K562 (cell line): ENCODE results near the gene MLST8. TPM values are rescaled to one million over a fixed set of nuclear protein-coding genes. Genes with fewer than 3 reads are reported as not detected.
A peak's percentile ranks its signal among the peaks of the same experiment; 100 is the strongest.

Source experiments
- BCL6 ChIP-seq: fragments of 250-450 bp; sonication (Bioruptor Pico); IDR thresholded peaks from 2 replicates; pipeline ENCODE4 v1.4.0; 2020
- CSDE1 ChIP-seq, 2 experiments: fragments of 450-650 bp; IDR thresholded peaks; 2 replicates each; pipeline ENCODE4 v1.6.1; 2016; ENCODE audit warnings: mild to moderate bottlenecking in 1 of 2
- CTBP1 ChIP-seq: fragments of 450-650 bp; IDR thresholded peaks from 2 replicates; pipeline ENCODE4 v1.6.1; 2016; ENCODE audit warnings: borderline replicate concordance
- HNRNPL ChIP-seq: fragments of 200-400 bp; formaldehyde crosslinking; IDR thresholded peaks from 2 replicates; pipeline ENCODE4 v1.6.1; 2017; ENCODE audit warnings: low read depth, mild to moderate bottlenecking, low read length
- KLF16 ChIP-seq: IDR thresholded peaks from 2 replicates; pipeline ENCODE4 v1.6.1; 2016; ENCODE audit warnings: antibody characterized with exemption
- LARP7 ChIP-seq: fragments of 450-650 bp; IDR thresholded peaks from 2 replicates; pipeline ENCODE4 v1.6.1; 2016
- NR2C1 ChIP-seq, 2 experiments: fragments of 450-650 bp; IDR thresholded peaks; 2 replicates each; pipeline ENCODE4 v1.6.1; 2017; ENCODE audit warnings: mild to moderate bottlenecking in 2 of 2, antibody characterized with exemption in 1 of 2, inconsistent platforms in 1 of 2, missing compliant biosample characterization in 1 of 2, missing genetic modification characterization in 1 of 2
- NRF1 ChIP-seq, 2 experiments: fragments of 450-650 bp; IDR thresholded peaks in 1 of 2; conservative IDR thresholded peaks in 1 of 2; 2 replicates each; pipeline ENCODE4 v1.6.1; 2014; ENCODE audit warnings: mild to moderate bottlenecking in 2 of 2
- PURB ChIP-seq: sonication (generic); formaldehyde crosslinking; IDR thresholded peaks from 2 replicates; pipeline ENCODE4 v1.9.0; 2021; ENCODE audit warnings: low read depth, mild to moderate bottlenecking, missing genetic modification reagents
- REST ChIP-seq, 2 experiments: fragments of 450-650 bp; formaldehyde crosslinking in 1 of 2; IDR thresholded peaks; 2 replicates each; pipeline versions ENCODE4 v1.4.0 to v1.6.1; 2014 to 2020; ENCODE audit warnings: mild to moderate bottlenecking in 2 of 2, borderline replicate concordance in 1 of 2, low read depth in 1 of 2
- SIX5 ChIP-seq, 2 experiments: IDR thresholded peaks; 2 replicates each; pipeline ENCODE4 v1.6.1; 2011; ENCODE audit warnings: low read length in 2 of 2, borderline replicate concordance in 1 of 2, low read depth in 1 of 2, mild to moderate bottlenecking in 1 of 2, moderate library complexity in 1 of 2; ENCODE audit not compliant: insufficient read depth in 1 of 2
- TAF15 ChIP-seq: fragments of 200-400 bp; formaldehyde crosslinking; IDR thresholded peaks from 2 replicates; pipeline ENCODE4 v1.6.1; 2017; ENCODE audit warnings: mild to moderate bottlenecking, low read depth, low read length, moderate library complexity
- ZBTB49 ChIP-seq: sonication (generic); formaldehyde crosslinking; IDR thresholded peaks from 2 replicates; pipeline ENCODE4 v1.8.0; 2022; ENCODE audit warnings: missing genetic modification reagents, mild to moderate bottlenecking, borderline replicate concordance
- ZFP91 ChIP-seq: sonication (generic); formaldehyde crosslinking; IDR thresholded peaks from 2 replicates; pipeline ENCODE4 v1.8.0; 2022; ENCODE audit warnings: mild to moderate bottlenecking, missing genetic modification reagents
- ZNF224 ChIP-seq: sonication (generic); formaldehyde crosslinking; IDR thresholded peaks from 2 replicates; pipeline ENCODE4 v1.8.0; 2022; ENCODE audit warnings: mild to moderate bottlenecking, missing genetic modification reagents
- ZNF551 ChIP-seq: fragments of 250-450 bp; sonication (Bioruptor Pico); IDR thresholded peaks from 2 replicates; pipeline ENCODE4 v1.5.0; 2021; ENCODE audit warnings: mild to moderate bottlenecking, moderate library complexity
- ZNF586 ChIP-seq: fragments of 450-650 bp; formaldehyde crosslinking; conservative IDR thresholded peaks from 2 replicates; pipeline ENCODE4 v1.4.0; 2020; ENCODE audit warnings: mild to moderate bottlenecking, moderate library complexity
- ZSCAN32 ChIP-seq: fragments of 450-650 bp; formaldehyde crosslinking; IDR thresholded peaks from 2 replicates; pipeline ENCODE4 v1.4.0; 2020; ENCODE audit warnings: mild to moderate bottlenecking, moderate library complexity
- polyA plus RNA-seq, 8 experiments: library from polyadenylated mRNA; depleted of rRNA in 4 of 8; stranded (reverse) in 5 of 8; unstranded in 3 of 8; fragments of >200 nt; fragmentation: Nextera tagmentation in 2 of 8; fragmentation: Illumina TruSeq in 1 of 8; extraction: Ambion mirVana in 2 of 8; extraction: Trizol in 1 of 8; gene quantifications; 2 replicates each; pipeline versions ENCODE4 v1.2.1 to v1.2.3, GENCODE V29; 2011 to 2014; ENCODE audit warnings: inconsistent platforms in 1 of 8, missing spikeins in 1 of 8
- total RNA-seq, 7 experiments: library from RNA; depleted of rRNA in 6 of 7; stranded (reverse); fragments of >200 nt in 6 of 7; fragmentation: Illumina TruSeq in 2 of 7; extraction: Trizol in 2 of 7; gene quantifications; 2 replicates each; pipeline versions ENCODE4 v1.2.1 to v1.2.3, GENCODE V29; 2011 to 2021; ENCODE audit warnings: low replicate concordance in 1 of 7

MLST8 gene
- total and polyA plus RNA-seq, 9 of the 15 experiments (the other 6 are each of a cell fraction or from before 2014, with no cell fraction given) = 1.5 to 116 (median 43.3) TPM

- TF ChIP-seq TAF15 (no peak), HNRNPL (no peak), REST (IDR thresholded peaks at IDR 0.05; ENCODE audit: borderline replicate concordance) (no peak), REST (CRISPR knock-in tag; IDR thresholded peaks at IDR 0.05; ENCODE audit: low read depth) (no peak), ZNF586 (CRISPR knock-in tag) (no peak), ZNF551 (CRISPR knock-in tag) (no peak), CTBP1 (peak; percentile 3), KLF16 (no peak), ZBTB49 (no peak), ZFP91 (no peak), ZSCAN32 (CRISPR knock-in tag) (no peak), NR2C1 (IDR thresholded peaks at IDR 0.05) (peak; percentile 95), NR2C1 (tag; IDR thresholded peaks at IDR 0.05) (peak; percentile 96), LARP7 (no peak), PURB (CRISPR knock-in tag) (no peak), NRF1 (conservative IDR thresholded peaks at IDR 0.05 in 1 of 2, IDR thresholded peaks at IDR 0.05 in 1 of 2) (no peak), SIX5 (IDR thresholded peaks at IDR 0.05; ENCODE audit: borderline replicate concordance in 1 of 2, insufficient read depth in 1 of 2, low read depth in 1 of 2, low read length in 2 of 2) (no peak), CSDE1 (IDR thresholded peaks at IDR 0.05) (no peak), ZNF224 (CRISPR knock-in tag) (no peak), BCL6 (CRISPR knock-in tag) (no peak)
These were observed 686 bp downstream of the MLST8 start (continued) for GRCh38 chr16:2205967-2206313.
